Prostate gland (tissue), 2 donors: ENCODE results near the gene EXD3.
"Not testable (repeated sequence)": the region's sequence is repeated elsewhere in the genome, so short reads cannot be mapped to it uniquely, and the experiment has no call there.

Experiments
- CTCF ChIP-seq, 4 experiments: fragments of 200-600 bp in 2 of 4; fragments of 450-650 bp in 2 of 4; sonication (generic) in 2 of 4; IDR thresholded peaks; 1 replicate in 3 of 4; 2 replicates in 1 of 4; pipeline ENCODE4 v1.5.1; 2016 to 2019; ENCODE audit warnings: antibody characterized with exemption in 4 of 4, mild to moderate bottlenecking in 2 of 4, moderate library complexity in 2 of 4
- POLR2A ChIP-seq: fragments of 450-650 bp; IDR thresholded peaks from one replicate; pipeline ENCODE4 v1.6.1; 2016; ENCODE audit warnings: antibody characterized with exemption, mild to moderate bottlenecking
- POLR2AphosphoS5 ChIP-seq: sonication (generic); formaldehyde crosslinking; IDR thresholded peaks from one replicate; pipeline ENCODE4 v1.6.1; 2017; ENCODE audit warnings: antibody characterized with exemption

DNA sequence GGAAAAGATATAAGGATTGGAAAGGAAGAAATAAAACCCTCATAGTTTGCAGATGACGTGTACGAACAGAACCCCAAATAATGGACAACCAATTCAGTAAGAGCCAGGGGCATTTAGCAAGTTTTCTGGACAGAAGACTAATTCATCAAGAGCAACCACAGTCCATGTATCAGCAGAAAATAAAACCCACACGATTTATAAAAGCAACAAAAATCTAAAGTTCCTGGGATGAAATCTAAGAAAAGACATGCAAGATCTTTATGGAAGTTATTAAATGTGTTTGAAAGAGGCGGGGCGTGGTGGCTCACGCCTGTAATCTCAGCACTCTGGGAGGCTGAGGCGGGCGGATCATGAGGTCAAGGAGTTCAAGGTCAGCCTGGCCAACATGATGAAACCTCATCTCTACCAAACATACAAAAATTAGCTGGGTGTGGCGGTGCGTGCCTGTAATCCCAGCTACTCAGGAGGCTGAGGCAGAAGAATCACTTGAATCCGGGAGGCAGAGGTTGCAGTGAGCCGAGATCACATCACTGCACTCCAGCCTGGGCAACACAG is 83.0 kb downstream of the EXD3 start:
- TF ChIP-seq CTCF (IDR thresholded peaks at IDR 0.05); POLR2AphosphoS5; POLR2A: not testable (repeated sequence)
